ENCODE results near the gene GLOD5.
"Not testable (repeated sequence)": the region's sequence is repeated elsewhere in the genome, so short reads cannot be mapped to it uniquely, and the experiment has no call there.

Gene GLOD5

GRCh38 chrX:48794911-48795515 lies 33.5 kb downstream of the GLOD5 start:
- no peak for DNase-seq

GRCh38 chrX:48798318-48798717 lies 36.8 kb downstream of the GLOD5 start:
- no peak for DNase-seq

GRCh38 chrX:48800574-48801279 lies 39.2 kb downstream of the GLOD5 start:
- DNase-seq, result no peak

GRCh38 chrX:48801280-48802088 lies 39.9 kb downstream of the GLOD5 start, which contains the start of gene HDAC6:
HDAC6 (plus strand) TSS chrX:48802067; CDS start chrX:48802693, 626 bp downstream.
- peak; percentile 98 for DNase-seq

- DNase-seq, result peak; percentile 85 to 89
Observed at GRCh38 chrX:48802089-48802904, 40.8 kb downstream of the GLOD5 start.

- DNase-seq, result no peak
Observed at GRCh38 chrX:48802905-48803200, 41.3 kb downstream of the GLOD5 start.

GRCh38 chrX:48806081-48806480 lies 44.5 kb downstream of the GLOD5 start:
- no peak for DNase-seq

- no peak for DNase-seq
Observed at GRCh38 chrX:48813644-48814043, 52.1 kb downstream of the GLOD5 start.

GRCh38 chrX:48814722-48815121 lies 53.2 kb downstream of the GLOD5 start:
- no peak for DNase-seq

GRCh38 chrX:48815266-48815665 lies 53.7 kb downstream of the GLOD5 start:
- no peak for DNase-seq

- DNase-seq, result no peak
Observed at GRCh38 chrX:48816014-48816810, 54.7 kb downstream of the GLOD5 start.

GRCh38 chrX:48818098-48818497 lies 56.6 kb downstream of the GLOD5 start:
- no peak for DNase-seq

GRCh38 chrX:48818866-48819265 lies 57.3 kb downstream of the GLOD5 start:
- DNase-seq, result no peak

GRCh38 chrX:48819394-48819793 lies 57.8 kb downstream of the GLOD5 start:
- DNase-seq, result not testable (repeated sequence)

GRCh38 chrX:48823053-48823452 lies 61.5 kb downstream of the GLOD5 start:
- no peak for DNase-seq

Data from NCI-H526 (cell line).